Smooth muscle cell (in vitro differentiated cells): ENCODE results near the gene CCDC70. TPM values are rescaled to one million over a fixed set of nuclear protein-coding genes. Genes with fewer than 3 reads are reported as not detected.

Source experiments
- DNase-seq: peaks from one replicate; lab custom pipeline; 2025; ENCODE audit not compliant: unreplicated experiment; lab: John Stamatoyannopoulos, UW
- H2AFZ ChIP-seq: fragments of 200-600 bp; sonication (generic); 2 replicates; pipeline ENCODE4 v1.6.0; 2016; ENCODE audit warnings: antibody characterized with exemption, low read depth, mild to moderate bottlenecking
- H3F3A ChIP-seq: fragments of 200-600 bp; sonication (generic); 2 replicates; pipeline ENCODE4 v1.6.0; 2017; ENCODE audit warnings: antibody characterized with exemption, low read depth
- H3K27ac ChIP-seq: fragments of 200-600 bp; sonication (generic); 2 replicates; pipeline ENCODE4 v1.5.1; 2016; ENCODE audit warnings: low read depth, mild to moderate bottlenecking
- H3K27me3 ChIP-seq: fragments of 200-600 bp; sonication (generic); 2 replicates; pipeline ENCODE4 v1.6.1; 2016; ENCODE audit warnings: low read depth, mild to moderate bottlenecking
- H3K36me3 ChIP-seq: fragments of 200-600 bp; sonication (generic); 2 replicates; pipeline ENCODE4 v1.5.1; 2016; ENCODE audit warnings: low read depth
- H3K4me1 ChIP-seq: fragments of 200-600 bp; sonication (generic); 2 replicates; pipeline ENCODE4 v1.5.1; 2016; ENCODE audit warnings: low read depth
- H3K4me2 ChIP-seq: fragments of 200-600 bp; sonication (generic); 2 replicates; pipeline ENCODE4 v1.6.0; 2016; ENCODE audit warnings: mild to moderate bottlenecking
- H3K4me3 ChIP-seq: fragments of 200-600 bp; sonication (generic); 2 replicates; pipeline ENCODE4 v1.5.1; 2016; ENCODE audit warnings: mild to moderate bottlenecking
- H3K79me2 ChIP-seq: fragments of 200-600 bp; sonication (generic); 2 replicates; pipeline ENCODE4 v1.6.0; 2016; ENCODE audit warnings: low read depth, mild to moderate bottlenecking
- H3K9ac ChIP-seq: fragments of 200-600 bp; sonication (generic); 2 replicates; pipeline ENCODE4 v1.6.0; 2016; ENCODE audit warnings: low read depth
- H3K9me3 ChIP-seq: fragments of 200-600 bp; sonication (generic); replicated peaks from 2 replicates; pipeline ENCODE4 v1.5.1; 2016; ENCODE audit warnings: low read depth
- H4K20me1 ChIP-seq: fragments of 200-600 bp; sonication (generic); 2 replicates; pipeline ENCODE4 v1.6.0; 2016; ENCODE audit warnings: low read depth
- WGBS: methylation state at CpG from one replicate; pipeline ENCODE4 v1.1.7; 2016; ENCODE audit warnings: low lambda C conversion rate; 5-methylcytosine and 5-hydroxymethylcytosine counted together
- polyA plus RNA-seq: library from polyadenylated mRNA; unstranded; fragments of >200 nt; fragmentation: Nextera tagmentation; extraction: Ambion mirVana; gene quantifications from 2 replicates; pipeline ENCODE4 v1.2.1, GENCODE V29; 2016
- total RNA-seq: library from RNA; depleted of rRNA; stranded (reverse); fragments of >200 nt; gene quantifications from 2 replicates; pipeline ENCODE4 v1.2.3, GENCODE V29; 2014
- TF ChIP-seq, protein P1 (sequence below): fragments of 200-600 bp; sonication (generic); IDR thresholded peaks from 2 replicates; pipeline ENCODE4 v1.5.1; 2017; ENCODE audit warnings: borderline replicate concordance, mild to moderate bottlenecking, antibody characterized with exemption; ENCODE audit not compliant: insufficient read depth, poor library complexity, severe bottlenecking

Gene CCDC70
- total and polyA plus RNA-seq, 2 experiments from 2014 or later: not detected

DNA sequence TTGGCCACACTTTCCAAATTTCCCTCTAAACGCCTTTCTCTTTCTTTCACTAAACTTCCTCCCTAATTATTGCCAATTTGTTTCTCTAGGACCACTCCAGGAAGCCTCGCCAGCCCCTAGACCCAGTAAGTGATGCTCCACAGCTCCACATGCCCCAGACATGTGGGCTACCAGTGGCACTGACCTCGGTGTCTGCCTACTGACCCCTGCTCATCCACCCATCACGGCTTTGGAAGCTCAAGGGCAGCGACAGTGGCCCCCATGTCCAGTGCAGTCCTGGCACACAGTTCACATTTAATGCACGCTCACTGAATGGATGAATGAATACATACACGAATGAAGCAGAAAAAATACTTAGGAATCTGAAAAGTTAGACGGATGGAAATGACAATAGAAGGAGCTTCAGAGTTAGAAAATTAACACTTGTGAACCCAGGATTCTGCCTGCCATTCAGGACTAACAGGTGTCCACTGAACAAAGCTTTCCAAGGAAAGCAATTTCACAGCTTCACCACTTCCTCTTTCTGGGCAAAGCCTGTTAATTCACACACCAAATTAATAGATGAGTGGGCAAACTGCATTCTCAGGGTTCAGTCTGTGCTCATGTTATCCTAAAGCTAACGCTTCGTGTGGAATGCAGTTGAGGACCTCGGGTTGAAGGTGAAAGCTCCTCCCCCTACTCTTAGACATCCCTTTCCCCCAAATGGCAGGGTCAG is 50.9 kb downstream of the CCDC70 start:
- TF ChIP-seq, protein P1, sequence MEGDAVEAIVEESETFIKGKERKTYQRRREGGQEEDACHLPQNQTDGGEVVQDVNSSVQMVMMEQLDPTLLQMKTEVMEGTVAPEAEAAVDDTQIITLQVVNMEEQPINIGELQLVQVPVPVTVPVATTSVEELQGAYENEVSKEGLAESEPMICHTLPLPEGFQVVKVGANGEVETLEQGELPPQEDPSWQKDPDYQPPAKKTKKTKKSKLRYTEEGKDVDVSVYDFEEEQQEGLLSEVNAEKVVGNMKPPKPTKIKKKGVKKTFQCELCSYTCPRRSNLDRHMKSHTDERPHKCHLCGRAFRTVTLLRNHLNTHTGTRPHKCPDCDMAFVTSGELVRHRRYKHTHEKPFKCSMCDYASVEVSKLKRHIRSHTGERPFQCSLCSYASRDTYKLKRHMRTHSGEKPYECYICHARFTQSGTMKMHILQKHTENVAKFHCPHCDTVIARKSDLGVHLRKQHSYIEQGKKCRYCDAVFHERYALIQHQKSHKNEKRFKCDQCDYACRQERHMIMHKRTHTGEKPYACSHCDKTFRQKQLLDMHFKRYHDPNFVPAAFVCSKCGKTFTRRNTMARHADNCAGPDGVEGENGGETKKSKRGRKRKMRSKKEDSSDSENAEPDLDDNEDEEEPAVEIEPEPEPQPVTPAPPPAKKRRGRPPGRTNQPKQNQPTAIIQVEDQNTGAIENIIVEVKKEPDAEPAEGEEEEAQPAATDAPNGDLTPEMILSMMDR: no peak
- Histone ChIP-seq H3K79me2 (no peaks in the 10 kb centered on the region), H3K36me3 (no peaks in the 10 kb centered on the region), H3K4me1 (no peaks in the 10 kb centered on the region), H4K20me1 (no peaks in the 10 kb centered on the region), H3K4me2 (no peak overlapping the region), H3K9me3 (no peaks in the 10 kb centered on the region), H3F3A (no peaks in the 10 kb centered on the region), H3K4me3 (no peak overlapping the region), H3K27me3 (no peaks in the 10 kb centered on the region), H3K27ac (no peak overlapping the region), H2AFZ (no peak overlapping the region), H3K9ac (no peak overlapping the region)
- 86% methylated on average over 11 of the region's 11 CpGs for WGBS
- DNase-seq: no peak

DNA sequence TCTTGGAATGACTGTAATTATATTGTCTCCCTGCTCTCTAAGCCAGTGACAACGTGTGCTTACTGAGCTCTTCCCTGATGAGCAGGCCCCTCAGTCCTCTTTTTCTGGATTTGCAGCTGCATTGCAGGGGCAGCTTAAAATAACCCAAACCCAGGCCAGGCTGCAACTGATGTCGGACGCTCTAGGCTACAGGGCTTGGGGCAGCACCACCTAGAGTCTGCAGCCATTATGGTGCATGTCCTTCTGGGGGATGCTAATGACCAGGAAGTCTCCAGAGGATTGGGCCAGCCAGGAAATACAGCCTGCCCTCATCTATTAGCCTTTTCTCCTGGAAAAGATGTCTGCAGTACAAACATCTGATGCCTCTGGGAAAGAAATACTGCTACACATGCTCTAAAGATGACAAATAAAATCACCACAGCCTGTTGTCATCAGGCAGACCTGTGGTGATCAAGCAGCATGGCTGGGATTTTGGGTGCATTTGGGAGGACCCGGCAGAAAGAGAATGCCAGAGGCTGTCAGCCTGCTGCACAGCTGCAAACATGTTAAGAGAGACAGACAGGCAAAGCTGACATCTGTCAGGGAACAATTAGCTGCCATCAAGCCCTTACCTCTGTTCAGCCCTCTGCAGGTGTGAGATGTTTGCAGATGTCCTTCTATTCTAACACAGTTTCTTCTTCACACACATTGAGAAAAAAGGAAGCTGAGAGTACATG is 51.8 kb downstream of the CCDC70 start:
- no peak overlapping the region for H3K4me2 ChIP-seq
- no peaks in the 10 kb centered on the region for H4K20me1 ChIP-seq
- TF ChIP-seq, protein P1: no peak
- no peak overlapping the region for H3K4me3 ChIP-seq
- no peaks in the 10 kb centered on the region for H3K9me3 ChIP-seq
- no peaks in the 10 kb centered on the region for H3K36me3 ChIP-seq
- no peak overlapping the region for H3K27ac ChIP-seq
- no peak for DNase-seq
- H3K27me3 ChIP-seq: no peaks in the 10 kb centered on the region
- H3K79me2 ChIP-seq: no peaks in the 10 kb centered on the region
- H3F3A ChIP-seq: no peaks in the 10 kb centered on the region
- H2AFZ ChIP-seq: no peak overlapping the region
- H3K9ac ChIP-seq: no peak overlapping the region
- H3K4me1 ChIP-seq: no peaks in the 10 kb centered on the region
- WGBS: 67% methylated on average over 4 of the region's 4 CpGs

DNA sequence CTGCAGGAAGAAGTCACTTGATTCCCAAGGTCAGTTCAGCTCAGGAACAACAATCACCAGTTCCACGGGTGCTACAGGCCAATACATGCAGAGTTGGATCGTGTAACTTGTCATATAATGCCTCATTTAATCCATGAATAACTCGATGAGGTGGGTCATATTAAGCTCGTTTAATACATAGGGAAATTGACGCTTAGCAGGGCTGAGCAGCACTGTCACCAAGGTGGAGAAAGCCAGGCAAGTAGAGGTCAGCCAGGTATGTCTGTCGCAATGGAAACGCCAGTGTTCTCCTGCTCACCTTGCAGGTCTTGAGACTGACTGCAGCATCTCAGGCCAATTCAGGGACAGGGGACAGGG is 52.3 kb downstream of the CCDC70 start:
- H3K9me3 ChIP-seq: no peaks in the 10 kb centered on the region
- H3K79me2 ChIP-seq: no peaks in the 10 kb centered on the region
- no peak for DNase-seq
- H3K9ac ChIP-seq: no peak overlapping the region
- no peaks in the 10 kb centered on the region for H4K20me1 ChIP-seq
- TF ChIP-seq, protein P1: no peak
- no peak overlapping the region for H3K27ac ChIP-seq
- H3K4me2 ChIP-seq: no peak overlapping the region
- H3K4me3 ChIP-seq: no peak overlapping the region
- no peaks in the 10 kb centered on the region for H3K36me3 ChIP-seq
- H3K4me1 ChIP-seq: no peaks in the 10 kb centered on the region
- H2AFZ ChIP-seq: no peak overlapping the region
- H3K27me3 ChIP-seq: no peaks in the 10 kb centered on the region
- 94% methylated on average over 7 of the region's 7 CpGs for WGBS
- no peaks in the 10 kb centered on the region for H3F3A ChIP-seq

Other genes starting within 250 kb of the CCDC70 start
- 4.3 and 5.7 TPM in 2 replicates for gene DHRS12, start 57.8 kb upstream of the CCDC70 start, total RNA-seq
- 9.8 and 9.9 TPM in 2 replicates for gene DHRS12, start 57.8 kb upstream of the CCDC70 start, polyA plus RNA-seq
- 0.18 TPM in 2 replicates for gene TMEM272, start 16.8 kb upstream of the CCDC70 start, total RNA-seq
- gene TMEM272, start 16.8 kb upstream of the CCDC70 start, polyA plus RNA-seq: 0.22 and 0.26 TPM in 2 replicates
- gene ATP7B, start 149.5 kb downstream of the CCDC70 start, total RNA-seq: 21.5 and 23.5 TPM in 2 replicates
- gene ATP7B, start 149.5 kb downstream of the CCDC70 start, polyA plus RNA-seq: 9.3 and 10.0 TPM in 2 replicates
- gene ALG11, start 150.4 kb downstream of the CCDC70 start, total RNA-seq: 28.4 and 61.3 TPM in 2 replicates
- gene ALG11, start 150.4 kb downstream of the CCDC70 start, polyA plus RNA-seq: 26.8 and 34.7 TPM in 2 replicates
- gene UTP14C, start 162.7 kb downstream of the CCDC70 start, total RNA-seq: 18.3 and 18.5 TPM in 2 replicates
- 8.1 and 8.7 TPM in 2 replicates for gene UTP14C, start 162.7 kb downstream of the CCDC70 start, polyA plus RNA-seq